NCI-H146 (cell line): ENCODE data around the gene PCDHGA1.

Experiments
- DNase-seq: peaks from one replicate; lab custom pipeline; 2025; lab: John Stamatoyannopoulos, UW

The PCDHGA1 gene

GRCh38 chr5:141534492-141535213 is 204.3 kb downstream of the PCDHGA1 start:
- DNase-seq: no peak

GRCh38 chr5:141543053-141543452 is 212.7 kb downstream of the PCDHGA1 start:
- DNase-seq: no peak

DNA sequence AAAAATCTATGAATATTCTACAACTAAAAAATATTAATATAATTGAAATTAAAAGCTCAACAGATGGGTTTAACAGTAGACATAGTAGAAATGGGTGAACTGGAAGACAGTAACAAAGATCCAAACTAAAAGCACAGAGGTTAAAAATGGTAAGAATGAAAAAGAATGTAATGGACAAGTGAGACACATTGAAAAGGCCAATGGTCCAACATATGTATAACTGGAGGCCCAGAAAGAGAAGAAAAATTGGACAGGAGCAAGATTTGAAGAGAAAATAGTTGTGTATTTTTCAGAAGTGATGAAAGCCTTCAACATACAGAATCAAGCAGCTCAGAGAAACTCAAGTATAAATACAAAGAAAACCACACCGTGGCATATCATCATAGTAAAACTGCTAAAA is 217.2 kb downstream of the PCDHGA1 start:
- no peak for DNase-seq

GRCh38 chr5:141547921-141548320 is 217.6 kb downstream of the PCDHGA1 start:
- DNase-seq: no peak

DNA sequence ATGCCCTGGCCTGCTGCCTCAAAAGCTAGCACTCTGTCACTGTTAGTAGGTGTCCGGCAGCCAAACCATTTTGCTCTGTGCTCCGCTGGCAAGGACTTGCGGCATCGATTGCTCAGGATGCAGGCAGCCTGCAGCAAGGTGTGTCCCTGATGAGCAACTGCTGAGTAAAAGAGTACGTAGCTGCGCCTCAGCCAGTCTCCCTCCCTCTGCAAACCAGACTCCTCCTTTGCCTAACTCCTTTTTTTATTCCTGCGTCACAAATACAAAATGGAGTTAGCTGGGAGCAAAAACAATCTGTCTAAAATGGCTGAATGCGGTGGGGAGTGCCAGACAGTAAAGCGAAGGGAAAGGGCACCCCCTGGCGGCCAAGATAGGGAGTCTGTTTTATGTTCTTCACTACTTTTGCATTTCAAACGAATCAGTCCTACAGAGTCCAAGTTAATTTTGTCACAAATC is 227.4 kb downstream of the PCDHGA1 start:
- DNase-seq: peak; percentile 96

DNA sequence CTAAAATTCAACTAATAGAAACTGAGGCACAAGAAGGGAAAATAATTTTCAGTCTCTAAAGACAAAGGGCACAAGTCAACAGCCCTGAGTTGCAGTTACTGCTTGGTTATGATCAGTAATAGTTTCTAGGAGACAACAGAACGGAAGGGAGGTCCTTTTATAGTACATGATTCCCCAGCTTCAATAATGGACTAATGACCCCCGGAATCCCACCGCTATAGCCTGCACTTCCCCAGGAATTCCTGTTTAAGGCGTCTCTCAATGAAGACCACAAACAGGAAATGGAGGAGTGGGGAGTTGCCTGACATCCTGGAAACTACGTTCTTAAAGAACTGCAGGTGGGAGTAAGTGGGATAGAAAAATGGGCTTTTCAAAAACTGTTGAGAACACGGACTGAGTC is 227.8 kb downstream of the PCDHGA1 start:
- no peak for DNase-seq

DNA sequence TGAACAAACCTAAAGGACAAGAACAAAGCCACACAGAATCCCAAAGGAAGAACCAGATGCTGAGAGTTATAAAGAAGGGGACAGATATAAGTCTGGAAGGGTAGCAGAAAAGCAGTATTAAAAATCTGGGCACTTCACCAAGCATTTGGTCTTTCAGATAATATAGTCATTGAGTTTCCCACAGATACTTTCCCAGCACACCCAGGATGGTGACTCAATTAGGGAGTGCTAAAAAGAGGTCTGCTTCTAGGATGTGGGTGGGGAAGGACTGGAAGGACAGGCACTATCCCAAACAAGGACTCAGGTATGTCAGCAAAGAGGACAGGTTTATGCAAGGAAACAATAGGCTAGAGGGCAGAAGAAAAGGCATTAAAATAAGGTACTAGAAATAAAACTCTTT is 229.1 kb downstream of the PCDHGA1 start:
- no peak for DNase-seq

DNA sequence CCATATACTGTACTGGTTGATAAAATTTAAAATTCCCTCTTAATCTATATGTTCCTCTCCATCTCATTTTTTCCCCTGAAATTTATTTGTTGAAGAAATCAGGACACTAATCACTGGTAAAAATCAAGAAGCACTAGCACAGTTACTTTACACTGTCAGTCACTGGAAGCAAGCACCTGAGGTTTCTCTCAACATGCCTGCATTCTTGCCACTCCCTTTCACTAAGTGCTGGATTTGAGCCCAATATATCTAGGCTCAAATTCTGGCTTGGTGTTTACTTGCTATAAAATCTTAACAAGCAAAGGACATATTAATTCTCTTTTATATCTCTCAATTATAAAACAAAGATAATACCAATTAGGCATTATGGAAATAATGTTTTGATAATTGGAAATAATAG is 229.8 kb downstream of the PCDHGA1 start:
- DNase-seq: peak; percentile 46

GRCh38 chr5:141560725-141561483 is 230.6 kb downstream of the PCDHGA1 start:
- DNase-seq: peak; percentile 97
